Activated naive CD4-positive, alpha-beta T cell treated with anti-CD3 and anti-CD28 coated beads, Interleukin-2, amount 50 U/mL, for 24 hours (primary cell): ENCODE data around the gene FBXL19.
"Not testable (repeated sequence)": the region's sequence is repeated elsewhere in the genome, so short reads cannot be mapped to it uniquely, and the experiment has no call there.

Source experiments
- H3K27ac Mint-ChIP-seq: one replicate; pipeline ENCODE4 v1.8.0; 2021; ENCODE audit warnings: mild to moderate bottlenecking, mixed read lengths
- H3K27me3 Mint-ChIP-seq: one replicate; pipeline ENCODE4 v1.8.0; 2021; ENCODE audit warnings: mixed read lengths
- H3K36me3 Mint-ChIP-seq: one replicate; pipeline ENCODE4 v1.8.0; 2021; ENCODE audit warnings: mixed read lengths
- H3K4me1 Mint-ChIP-seq: one replicate; pipeline ENCODE4 v1.8.0; 2021; ENCODE audit warnings: mixed read lengths
- H3K4me3 Mint-ChIP-seq: one replicate; pipeline ENCODE4 v1.8.0; 2021; ENCODE audit warnings: mild to moderate bottlenecking, mixed read lengths
- H3K9me3 Mint-ChIP-seq: one replicate; pipeline ENCODE4 v1.8.0; 2021; ENCODE audit warnings: mixed read lengths

FBXL19 gene

DNA sequence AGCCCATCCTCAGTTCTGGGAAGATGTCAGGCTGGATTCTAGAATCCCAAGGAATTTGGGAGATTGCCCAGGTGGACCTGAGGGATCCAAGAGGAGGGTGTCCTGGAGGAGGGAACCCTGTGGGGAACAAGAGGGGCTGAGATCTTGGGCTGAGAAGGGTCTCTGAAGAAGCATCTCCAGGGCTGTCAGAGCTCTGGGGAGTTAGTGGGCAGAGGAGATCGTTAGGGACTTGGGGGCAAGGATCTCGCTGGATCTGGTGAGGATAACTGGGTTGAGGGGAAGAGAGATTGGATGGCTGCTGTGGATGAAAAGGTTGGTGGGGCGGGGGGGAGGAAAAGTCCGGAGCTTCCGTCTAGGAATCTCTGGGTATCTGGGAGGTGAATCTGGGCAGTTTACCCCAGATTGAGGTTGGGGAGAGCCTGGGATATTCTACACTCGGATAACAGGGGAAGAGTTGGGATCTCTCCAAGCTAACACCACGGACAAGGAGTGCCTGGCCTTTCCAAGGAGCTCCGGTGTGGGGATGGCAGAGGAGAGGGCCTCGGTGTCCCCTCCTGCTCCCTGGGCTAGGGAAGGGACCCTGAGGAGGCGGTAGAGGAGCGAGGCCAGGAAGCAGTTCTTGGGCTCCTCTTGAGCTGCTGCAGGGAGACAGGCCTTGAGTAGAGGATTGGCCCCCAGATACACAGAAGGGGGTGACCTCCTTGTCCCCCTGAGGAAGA is 1.7 kb downstream of the FBXL19 start:
- peak overlapping the region; percentile 64 for H3K4me3 Mint-ChIP-seq
- H3K36me3 Mint-ChIP-seq = no peaks in the 10 kb centered on the region
- no peaks in the 10 kb centered on the region for H3K27me3 Mint-ChIP-seq
- no peaks in the 10 kb centered on the region for H3K9me3 Mint-ChIP-seq
- H3K4me1 Mint-ChIP-seq = peaks cover 9% of the 10 kb centered on the region
- peak overlapping the region; percentile 36 for H3K27ac Mint-ChIP-seq

DNA sequence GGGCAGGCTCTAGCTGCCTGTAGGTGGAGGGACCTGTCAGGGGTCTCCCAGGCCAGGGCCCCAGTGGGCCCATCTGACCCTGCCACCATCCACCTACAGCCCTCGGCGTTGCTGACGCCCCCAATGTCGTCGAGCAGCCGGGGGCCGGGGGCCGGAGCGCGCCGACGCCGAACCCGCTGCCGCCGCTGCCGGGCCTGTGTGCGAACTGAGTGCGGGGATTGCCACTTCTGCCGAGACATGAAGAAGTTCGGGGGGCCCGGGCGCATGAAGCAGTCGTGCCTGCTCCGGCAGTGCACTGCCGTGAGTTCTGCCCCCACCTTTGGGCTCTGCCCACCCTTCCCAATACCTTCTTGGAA is 2.2 kb downstream of the FBXL19 start:
- Mint-ChIP-seq H3K27ac (no peak overlapping the region), H3K4me1 (peaks cover 9% of the 10 kb centered on the region), H3K36me3 (no peaks in the 10 kb centered on the region), H3K4me3 (peak overlapping the region; percentile 39), H3K27me3 (no peaks in the 10 kb centered on the region), H3K9me3 (no peaks in the 10 kb centered on the region)

DNA sequence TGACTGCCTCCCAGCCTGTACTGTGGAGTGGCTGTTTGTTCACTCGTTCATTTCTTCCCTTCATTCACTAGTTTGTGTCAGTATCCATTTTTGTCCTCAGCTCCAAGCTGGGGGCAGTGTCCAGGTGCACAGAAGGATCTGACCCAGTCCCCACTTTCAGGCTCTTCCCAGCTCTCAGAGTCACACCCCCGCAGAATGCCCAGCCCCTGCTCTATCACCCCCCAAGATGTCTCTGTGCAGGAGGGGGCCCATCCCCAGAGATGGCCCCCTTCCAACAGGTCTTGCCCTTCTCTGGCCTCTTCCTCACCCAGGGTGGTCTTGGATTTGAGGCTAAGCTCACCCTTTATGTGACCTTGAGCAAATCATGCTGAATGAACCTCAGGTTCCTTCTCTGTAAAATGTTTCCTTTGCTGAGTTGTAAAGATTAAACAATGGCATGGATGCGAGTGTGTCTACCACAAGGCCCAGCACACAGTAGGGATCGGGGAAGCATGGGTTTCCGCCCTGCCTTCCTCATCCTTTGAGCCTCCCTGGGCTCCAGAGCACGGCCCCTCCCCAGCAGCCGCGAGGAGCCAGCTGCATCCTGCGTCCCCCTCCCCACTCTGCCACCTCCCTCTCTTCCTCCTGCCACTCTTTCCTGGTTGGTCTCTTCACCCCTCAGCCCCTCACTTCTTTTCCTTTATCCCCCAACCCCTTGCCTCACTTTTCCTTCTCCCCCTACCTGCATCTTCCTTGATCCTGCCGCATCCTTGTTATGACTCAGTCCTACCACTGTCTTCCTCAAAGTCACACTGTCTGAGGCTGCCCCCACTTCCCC is 2.8 kb downstream of the FBXL19 start:
- H3K27me3 Mint-ChIP-seq = no peaks in the 10 kb centered on the region
- H3K4me3 Mint-ChIP-seq = peak overlapping the region; percentile 39
- H3K27ac Mint-ChIP-seq = no peak overlapping the region
- no peaks in the 10 kb centered on the region for H3K36me3 Mint-ChIP-seq
- H3K9me3 Mint-ChIP-seq = no peaks in the 10 kb centered on the region
- peaks cover 9% of the 10 kb centered on the region for H3K4me1 Mint-ChIP-seq

DNA sequence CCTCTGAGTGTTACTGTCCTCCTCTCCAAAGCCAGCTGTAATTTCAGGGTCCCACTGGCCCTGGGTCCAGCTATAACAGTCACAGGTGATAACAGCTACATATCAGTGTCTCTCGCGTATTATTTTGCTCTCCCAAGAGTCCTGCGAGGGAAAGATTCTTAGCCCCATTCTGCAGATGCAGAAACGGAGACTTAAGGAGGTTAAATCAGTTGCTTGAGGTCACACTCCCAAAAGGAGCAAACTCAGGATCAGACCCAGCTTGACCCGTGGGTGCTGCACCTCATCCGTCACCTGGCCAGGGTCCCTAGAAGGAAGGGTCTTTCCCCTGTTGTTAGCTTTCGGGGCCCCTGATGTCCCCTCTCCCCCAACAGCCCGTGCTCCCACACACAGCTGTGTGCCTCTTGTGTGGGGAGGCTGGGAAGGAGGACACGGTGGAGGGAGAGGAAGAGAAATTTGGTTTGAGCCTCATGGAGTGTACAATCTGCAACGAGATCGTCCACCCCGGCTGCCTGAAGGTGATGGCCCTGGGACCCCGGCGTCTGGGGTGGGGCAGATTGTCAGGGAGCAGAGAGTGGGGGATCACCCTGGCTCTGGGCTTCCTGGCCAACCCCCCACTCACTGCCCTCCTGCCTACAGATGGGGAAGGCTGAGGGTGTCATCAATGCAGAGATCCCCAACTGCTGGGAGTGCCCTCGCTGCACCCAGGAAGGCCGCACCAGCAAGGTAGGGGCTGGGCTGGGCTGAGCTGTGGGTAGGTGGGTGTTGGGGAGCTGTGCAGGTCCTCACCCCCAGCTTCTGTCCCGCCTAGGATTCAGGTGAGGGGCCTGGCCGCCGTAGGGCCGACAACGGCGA is 3.8 kb downstream of the FBXL19 start:
- no peak overlapping the region for H3K27ac Mint-ChIP-seq
- no peaks in the 10 kb centered on the region for H3K36me3 Mint-ChIP-seq
- no peaks in the 10 kb centered on the region for H3K27me3 Mint-ChIP-seq
- no peaks in the 10 kb centered on the region for H3K9me3 Mint-ChIP-seq
- H3K4me1 Mint-ChIP-seq = peaks cover 9% of the 10 kb centered on the region
- no peak overlapping the region for H3K4me3 Mint-ChIP-seq

DNA sequence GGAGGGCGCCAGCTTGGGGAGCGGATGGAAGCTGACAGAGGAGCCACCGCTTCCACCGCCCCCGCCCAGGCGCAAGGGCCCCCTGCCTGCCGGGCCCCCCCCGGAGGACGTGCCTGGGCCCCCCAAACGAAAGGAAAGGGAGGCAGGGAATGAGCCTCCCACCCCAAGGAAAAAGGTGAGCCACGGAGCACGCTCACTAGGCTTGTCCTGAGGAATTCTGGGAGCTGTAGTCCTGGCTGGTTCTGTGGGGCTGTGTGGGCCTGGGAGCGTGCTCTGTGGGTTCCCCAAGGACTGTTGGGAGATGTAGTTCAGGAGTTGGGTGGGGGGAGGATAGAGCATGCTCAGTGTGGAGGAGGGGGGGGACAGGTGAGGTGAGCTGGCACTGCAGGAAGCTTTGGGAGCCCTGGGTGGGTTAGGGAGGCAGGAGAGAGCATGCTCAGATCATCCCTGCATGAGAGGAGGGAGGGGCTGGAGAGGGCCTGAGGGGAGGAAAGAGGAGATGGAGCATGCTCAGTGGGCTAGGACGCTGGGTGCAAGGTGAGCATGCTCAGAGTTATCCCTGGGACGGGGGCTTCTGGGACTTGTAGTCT is 4.5 kb downstream of the FBXL19 start:
- Mint-ChIP-seq H3K27ac (no peak overlapping the region), H3K36me3 (no peaks in the 10 kb centered on the region), H3K4me1 (peaks cover 9% of the 10 kb centered on the region), H3K9me3 (no peaks in the 10 kb centered on the region), H3K4me3 (no peak overlapping the region), H3K27me3 (no peaks in the 10 kb centered on the region)

DNA sequence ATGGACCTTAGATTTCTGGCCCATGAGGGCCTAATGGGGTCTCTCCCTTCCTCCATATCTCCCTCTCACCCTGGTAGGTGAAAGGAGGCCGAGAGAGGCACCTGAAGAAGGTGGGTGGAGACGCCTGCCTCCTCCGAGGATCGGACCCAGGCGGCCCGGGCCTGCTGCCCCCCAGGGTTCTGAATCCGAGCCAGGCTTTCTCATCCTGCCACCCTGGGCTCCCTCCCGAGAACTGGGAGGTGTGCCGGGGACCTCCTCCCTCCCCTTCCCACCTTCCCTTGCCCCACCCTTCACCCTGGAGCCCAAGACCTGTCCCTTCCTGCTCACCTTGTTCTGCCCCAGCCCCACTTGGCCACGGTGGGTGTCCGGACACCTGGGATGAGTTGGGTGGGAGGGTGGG is 5.0 kb downstream of the FBXL19 start:
- Mint-ChIP-seq H3K9me3 (no peaks in the 10 kb centered on the region), H3K4me1 (peaks cover 9% of the 10 kb centered on the region), H3K27ac (no peak overlapping the region), H3K27me3 (no peaks in the 10 kb centered on the region), H3K4me3 (no peak overlapping the region), H3K36me3 (no peaks in the 10 kb centered on the region)

DNA sequence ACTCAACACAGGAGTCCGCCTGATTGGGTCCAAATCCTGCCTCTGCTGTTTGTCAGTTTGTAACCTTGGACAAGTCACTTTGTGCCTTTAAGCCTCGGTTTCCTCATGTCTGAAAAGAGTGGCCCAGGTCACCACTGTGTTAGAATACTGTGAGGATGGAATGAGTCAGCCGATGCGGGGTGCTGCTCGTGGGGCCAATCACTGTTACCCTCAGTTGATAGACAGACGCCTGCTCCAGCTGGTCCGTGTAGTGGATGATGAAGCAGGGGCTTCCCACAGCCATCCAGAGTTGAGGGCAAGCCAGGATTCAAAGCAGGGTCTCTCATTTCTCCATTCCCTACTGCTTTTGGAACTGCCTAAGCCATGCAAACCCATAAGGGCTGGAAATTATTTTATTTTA is 5.8 kb downstream of the FBXL19 start:
- Mint-ChIP-seq H3K4me3 (no peak overlapping the region), H3K9me3 (no peaks in the 10 kb centered on the region), H3K4me1 (peaks cover 9% of the 10 kb centered on the region), H3K27me3 (no peaks in the 10 kb centered on the region), H3K36me3 (no peaks in the 10 kb centered on the region), H3K27ac (no peak overlapping the region)

DNA sequence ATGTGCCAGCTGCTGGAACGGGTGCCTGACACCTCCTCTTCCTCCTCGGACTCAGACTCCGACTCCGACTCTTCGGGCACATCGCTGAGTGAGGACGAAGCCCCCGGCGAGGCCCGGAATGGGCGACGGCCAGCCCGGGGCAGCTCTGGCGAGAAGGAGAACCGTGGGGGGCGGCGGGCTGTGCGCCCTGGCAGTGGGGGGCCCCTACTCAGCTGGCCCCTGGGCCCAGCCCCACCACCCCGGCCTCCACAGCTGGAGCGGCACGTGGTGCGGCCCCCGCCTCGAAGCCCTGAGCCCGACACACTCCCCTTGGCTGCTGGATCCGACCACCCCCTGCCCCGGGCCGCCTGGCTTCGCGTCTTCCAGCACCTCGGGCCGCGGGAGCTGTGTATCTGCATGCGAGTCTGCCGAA is 6.8 kb downstream of the FBXL19 start:
- no peaks in the 10 kb centered on the region for H3K36me3 Mint-ChIP-seq
- H3K4me1 Mint-ChIP-seq = peaks cover 9% of the 10 kb centered on the region
- no peaks in the 10 kb centered on the region for H3K9me3 Mint-ChIP-seq

DNA sequence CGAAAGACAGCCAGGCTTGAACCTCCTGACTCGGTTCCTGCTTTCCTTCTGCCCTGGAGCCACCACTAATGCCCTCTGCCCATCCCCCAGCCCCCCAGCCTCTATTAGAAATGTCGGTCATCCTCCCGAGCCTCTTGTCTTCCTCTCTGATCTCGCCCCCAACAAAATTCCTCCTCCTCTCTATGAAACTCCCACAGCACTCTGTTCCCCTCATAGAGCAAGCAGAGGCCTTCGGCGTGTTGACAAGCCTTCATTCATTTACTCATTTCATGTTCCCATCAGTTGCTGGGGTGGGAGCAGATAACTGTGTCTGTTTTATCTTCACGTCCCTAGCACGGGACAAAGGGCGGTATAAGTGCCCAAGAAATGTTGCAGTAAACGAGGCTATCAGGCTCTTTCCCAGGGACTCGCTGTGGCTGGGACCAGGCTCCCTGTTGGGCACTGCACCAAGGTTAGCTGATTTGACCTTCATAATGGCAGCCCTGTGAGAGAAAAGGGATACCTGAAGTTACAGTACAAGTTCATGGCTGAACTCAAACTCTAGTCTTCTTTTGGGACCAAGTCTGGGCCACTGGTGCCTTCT is 7.8 kb downstream of the FBXL19 start:
- H3K9me3 Mint-ChIP-seq = no peaks in the 10 kb centered on the region
- H3K4me3 Mint-ChIP-seq = no peak overlapping the region
- H3K27me3 Mint-ChIP-seq = no peaks in the 10 kb centered on the region
- H3K36me3 Mint-ChIP-seq = no peaks in the 10 kb centered on the region
- H3K27ac Mint-ChIP-seq = no peak overlapping the region
- peaks cover 11% of the 10 kb centered on the region for H3K4me1 Mint-ChIP-seq

More for the DNA sequence above, 6.8 kb downstream of the FBXL19 start:
- no peak overlapping the region for H3K27ac Mint-ChIP-seq
- H3K27me3 Mint-ChIP-seq = no peaks in the 10 kb centered on the region
- H3K4me3 Mint-ChIP-seq = no peak overlapping the region

DNA sequence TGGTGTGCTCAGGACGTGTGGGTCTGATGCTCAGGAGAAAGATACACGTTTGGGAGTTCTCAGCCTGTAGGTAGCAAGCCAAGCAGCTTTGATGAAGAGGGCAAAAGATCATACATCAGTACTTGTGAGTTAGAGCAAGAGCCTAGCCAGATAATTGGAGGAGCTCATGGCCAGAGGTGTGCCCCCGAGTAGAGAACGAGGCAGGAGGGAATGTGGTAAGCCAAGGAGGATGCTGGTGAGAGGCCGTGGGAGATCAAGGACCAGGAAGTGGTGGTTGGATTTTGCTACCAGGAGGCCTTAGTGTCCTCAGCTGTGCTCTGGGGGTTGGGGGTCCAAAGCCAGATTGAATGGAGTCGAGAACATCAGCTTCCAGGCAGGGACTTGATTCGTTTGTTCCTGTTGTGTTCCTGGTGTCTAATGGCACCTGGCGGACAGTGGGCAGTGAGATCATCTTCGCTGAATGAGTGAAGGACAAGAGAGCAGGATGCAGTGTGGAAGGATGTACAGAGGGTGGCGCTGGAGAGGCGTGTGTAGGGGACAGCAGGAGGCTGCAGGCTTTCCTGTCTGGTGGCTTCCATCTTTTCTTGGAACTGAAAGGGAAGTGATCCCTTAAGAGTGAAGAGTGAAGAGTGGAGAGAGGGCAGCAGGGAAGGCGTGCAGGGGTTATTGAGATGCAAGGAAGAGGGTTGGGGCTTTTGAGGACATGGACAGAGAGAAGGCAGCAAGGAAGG is 11.6 kb downstream of the FBXL19 start:
- Mint-ChIP-seq H3K27me3 (no peaks in the 10 kb centered on the region), H3K36me3 (no peaks in the 10 kb centered on the region), H3K4me3 (no peak overlapping the region), H3K9me3 (no peaks in the 10 kb centered on the region), H3K4me1 (peaks cover 11% of the 10 kb centered on the region), H3K27ac (no peak overlapping the region)

DNA sequence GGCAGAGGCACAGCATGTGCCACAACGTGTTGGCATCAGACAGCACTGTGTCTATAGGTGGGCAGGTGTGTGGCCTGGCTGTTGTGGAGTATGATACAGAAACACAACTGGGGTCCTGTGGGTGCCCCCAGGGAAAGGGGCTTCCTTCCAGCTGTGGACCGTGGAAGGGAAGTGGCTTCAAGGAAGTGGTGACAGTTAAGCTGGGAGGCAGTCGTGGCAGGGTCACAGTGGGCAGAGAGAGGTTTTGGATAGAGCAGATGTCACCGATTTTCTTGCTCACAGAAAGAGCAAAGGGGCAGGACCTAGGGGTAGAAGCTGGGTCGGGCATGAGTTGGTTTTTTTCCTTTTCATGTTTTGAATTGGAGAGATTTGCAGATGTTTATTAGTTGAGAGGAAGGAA is 14.3 kb downstream of the FBXL19 start:
- H3K36me3 Mint-ChIP-seq = no peaks in the 10 kb centered on the region
- no peak overlapping the region for H3K27ac Mint-ChIP-seq
- no peak overlapping the region for H3K4me3 Mint-ChIP-seq
- H3K4me1 Mint-ChIP-seq = peaks cover 27% of the 10 kb centered on the region
- no peaks in the 10 kb centered on the region for H3K27me3 Mint-ChIP-seq
- H3K9me3 Mint-ChIP-seq = no peaks in the 10 kb centered on the region

DNA sequence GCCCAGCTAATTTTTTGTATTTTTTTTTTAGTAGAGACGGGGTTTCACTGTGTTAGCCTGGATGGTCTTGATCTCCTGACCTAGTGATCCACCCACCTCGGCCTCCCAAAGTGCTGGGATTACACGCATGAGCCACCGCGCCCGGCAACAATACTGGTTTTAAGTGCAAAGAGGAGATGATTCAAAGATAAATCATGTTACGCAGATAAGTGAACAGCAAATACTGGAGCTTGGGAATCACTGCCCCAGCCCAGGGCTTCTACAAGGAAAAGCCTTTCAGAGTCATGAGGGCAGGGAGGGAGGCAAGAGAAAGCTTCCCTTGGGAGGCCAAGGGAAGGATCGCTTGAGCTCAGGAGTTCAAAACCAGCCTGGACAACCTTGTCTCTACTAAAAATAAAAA is 16.2 kb downstream of the FBXL19 start:
- peaks cover 28% of the 10 kb centered on the region for H3K4me1 Mint-ChIP-seq
- not testable (repeated sequence) for H3K36me3 Mint-ChIP-seq, H3K4me3 Mint-ChIP-seq, H3K27me3 Mint-ChIP-seq, H3K27ac Mint-ChIP-seq, H3K9me3 Mint-ChIP-seq

DNA sequence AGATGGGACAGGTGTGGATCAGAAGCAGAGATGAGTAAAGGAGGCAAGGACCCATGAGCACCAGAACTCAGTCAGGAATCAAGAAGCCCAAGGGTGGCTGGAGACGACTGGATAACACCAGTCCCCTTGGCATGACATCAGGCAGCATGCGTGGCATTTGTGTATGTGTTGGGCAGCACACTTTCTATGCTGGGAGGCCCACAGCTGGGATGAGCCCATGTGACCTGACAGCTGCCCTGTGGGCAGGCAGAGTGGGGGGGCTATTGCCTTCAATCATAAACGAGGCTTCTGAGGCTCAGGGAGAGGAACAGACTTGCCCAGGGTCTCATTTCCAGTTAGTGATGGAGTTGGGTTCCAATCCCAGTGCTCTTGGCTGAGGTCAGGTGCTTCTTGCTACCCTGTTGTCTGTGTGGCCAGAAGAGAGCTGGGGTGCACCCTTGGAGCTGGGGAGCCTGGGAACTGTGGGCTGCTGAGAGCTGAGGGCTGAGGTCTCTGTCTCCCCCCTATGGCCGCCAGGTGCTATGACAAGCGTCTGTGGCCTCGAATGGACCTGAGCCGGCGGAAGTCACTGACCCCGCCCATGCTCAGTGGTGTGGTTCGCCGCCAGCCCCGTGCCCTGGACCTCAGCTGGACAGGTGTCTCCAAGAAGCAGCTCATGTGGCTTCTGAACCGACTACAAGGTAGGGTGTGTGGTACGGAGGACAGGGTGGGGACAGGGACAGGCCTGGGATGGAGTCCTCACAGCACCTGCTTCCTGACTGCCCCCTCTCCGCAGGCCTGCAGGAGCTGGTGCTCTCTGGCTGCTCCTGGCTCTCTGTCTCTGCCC is 18.4 kb downstream of the FBXL19 start:
- Mint-ChIP-seq H3K27ac (no peak overlapping the region), H3K9me3 (no peaks in the 10 kb centered on the region), H3K27me3 (no peaks in the 10 kb centered on the region), H3K4me1 (peaks cover 22% of the 10 kb centered on the region), H3K36me3 (peaks cover 9% of the 10 kb centered on the region), H3K4me3 (no peak overlapping the region)

DNA sequence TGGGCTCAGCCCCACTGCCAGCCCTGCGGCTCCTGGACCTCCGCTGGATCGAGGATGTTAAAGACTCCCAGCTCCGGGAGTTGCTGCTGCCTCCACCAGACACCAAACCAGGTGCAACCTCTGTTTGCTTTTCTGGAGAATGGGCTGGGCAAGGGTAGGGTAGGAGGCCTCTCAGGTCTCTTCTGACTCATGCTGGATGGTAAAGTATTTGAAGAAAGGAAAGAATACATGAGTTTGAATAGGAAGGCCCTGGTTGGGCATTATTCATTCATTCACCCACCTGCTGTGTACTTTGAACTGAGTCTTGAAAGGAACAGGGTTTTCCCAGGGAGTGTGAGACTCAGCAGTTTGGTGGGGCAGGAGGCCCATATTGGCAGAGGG is 19.0 kb downstream of the FBXL19 start:
- Mint-ChIP-seq H3K27ac (no peak overlapping the region), H3K4me3 (no peak overlapping the region), H3K27me3 (no peaks in the 10 kb centered on the region), H3K9me3 (no peaks in the 10 kb centered on the region), H3K36me3 (peaks cover 9% of the 10 kb centered on the region), H3K4me1 (peaks cover 22% of the 10 kb centered on the region)
